ENCODE results near the gene CCDC32. TPM values are rescaled to one million over a fixed set of nuclear protein-coding genes. Genes with fewer than 3 reads are reported as not detected.

Gene CCDC32
- total RNA-seq, 1 experiment from 2014 or later = 8.9 TPM

DNA sequence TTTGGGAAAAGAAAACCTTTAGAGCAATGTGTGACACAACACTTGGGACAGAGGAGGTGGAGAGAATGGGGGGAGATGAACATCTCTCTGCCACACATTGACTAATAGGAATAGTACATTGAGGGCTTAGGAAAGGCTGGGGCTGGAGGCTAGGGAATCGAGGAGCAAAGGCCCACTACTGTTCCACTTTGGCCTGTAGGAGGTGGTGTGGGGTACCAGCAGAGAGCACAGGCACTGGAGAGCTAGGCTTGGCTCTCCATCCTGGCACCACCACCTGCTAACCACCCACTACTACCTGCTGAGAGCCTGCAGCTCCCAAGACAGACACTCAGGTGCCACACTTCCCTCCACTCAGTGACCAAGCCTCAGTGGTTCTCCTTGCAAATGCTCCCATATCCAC lies 19.4 kb downstream of the CCDC32 start:
- Histone ChIP-seq H3K4me2 (ENCODE audit: insufficient read depth, insufficient read length, low read length) (no peak overlapping the region), H3K4me1 (ENCODE audit: insufficient read depth, low read length) (no peaks in the 10 kb centered on the region), H3K56ac (ENCODE audit: insufficient read length, low read depth, low read length) (no peak overlapping the region), H3K79me2 (ENCODE audit: insufficient read depth, low read length) (no peaks in the 10 kb centered on the region), H3K27ac (ENCODE audit: insufficient read length, low read depth, low read length) (no peak overlapping the region), H3K9ac (ENCODE audit: extremely low read depth, insufficient read length, low read length) (no peak overlapping the region), H3K4ac (ENCODE audit: low read depth, low read length) (no peak overlapping the region), H4K5ac (ENCODE audit: insufficient read length, low read depth, low read length) (no peak overlapping the region), H3K23ac (ENCODE audit: insufficient read length, low read depth, low read length) (no peak overlapping the region), H4K91ac (ENCODE audit: insufficient read length, low read depth, low read length) (no peak overlapping the region), H3K18ac (ENCODE audit: insufficient read length, low read depth, low read length) (no peak overlapping the region), H2BK20ac (ENCODE audit: low read depth, low read length, poor library complexity, severe bottlenecking) (no peak overlapping the region), H4K20me1 (ENCODE audit: control insufficient read depth, insufficient read depth, insufficient read length) (no peaks in the 10 kb centered on the region), H2AFZ (ENCODE audit: low read length) (no peak overlapping the region), H3K23me2 (ENCODE audit: insufficient read length, low read depth, low read length, poor library complexity, severe bottlenecking) (no peaks in the 10 kb centered on the region), H2BK120ac (ENCODE audit: low read depth, low read length, poor library complexity, severe bottlenecking) (no peak overlapping the region), H3K9me3 (ENCODE audit: control insufficient read depth, low read depth, low read length) (no peaks in the 10 kb centered on the region), H2BK12ac (ENCODE audit: insufficient read length, low read depth, low read length) (no peak overlapping the region), H3K27me3 (ENCODE audit: insufficient read depth, low read length) (no peaks in the 10 kb centered on the region), H3K79me1 (ENCODE audit: insufficient read depth, low read depth, low read length, poor library complexity, severe bottlenecking) (no peaks in the 10 kb centered on the region), H2BK5ac (ENCODE audit: insufficient read length, low read length) (no peak overlapping the region), H4K8ac (replicated peaks; ENCODE audit: insufficient read length, low read depth, low read length) (no peak overlapping the region), H2AK5ac (ENCODE audit: insufficient read length, low read length) (no peak overlapping the region), H3T11ph (ENCODE audit: low read length) (no peak overlapping the region), H2BK15ac (ENCODE audit: low read depth, low read length) (no peak overlapping the region), H3K14ac (ENCODE audit: insufficient read depth, low read length) (no peak overlapping the region)
- no peak for DNase-seq
- WGBS (ENCODE audit: extremely low coverage, insufficient read length, low lambda C conversion rate) = no CpG with 5 or more reads among the region's 1 CpG
- peaks cover 0 to 3% of the 10 kb centered on the region in 2 experiments; a peak in 2 of 4 replicates for H3K4me1 Mint-ChIP-seq
- no peak overlapping the region for H3K4me3 Mint-ChIP-seq
- H3K9me3 Mint-ChIP-seq = no peaks in the 10 kb centered on the region
- peaks cover 0 to under 1% (median 0%) of the 10 kb centered on the region in 3 experiments; a peak in 1 of 7 replicates for H3K36me3 Mint-ChIP-seq (ENCODE audit: insufficient read depth in 1 of 3, low read depth in 3 of 3)
- TF ChIP-seq, protein P1, sequence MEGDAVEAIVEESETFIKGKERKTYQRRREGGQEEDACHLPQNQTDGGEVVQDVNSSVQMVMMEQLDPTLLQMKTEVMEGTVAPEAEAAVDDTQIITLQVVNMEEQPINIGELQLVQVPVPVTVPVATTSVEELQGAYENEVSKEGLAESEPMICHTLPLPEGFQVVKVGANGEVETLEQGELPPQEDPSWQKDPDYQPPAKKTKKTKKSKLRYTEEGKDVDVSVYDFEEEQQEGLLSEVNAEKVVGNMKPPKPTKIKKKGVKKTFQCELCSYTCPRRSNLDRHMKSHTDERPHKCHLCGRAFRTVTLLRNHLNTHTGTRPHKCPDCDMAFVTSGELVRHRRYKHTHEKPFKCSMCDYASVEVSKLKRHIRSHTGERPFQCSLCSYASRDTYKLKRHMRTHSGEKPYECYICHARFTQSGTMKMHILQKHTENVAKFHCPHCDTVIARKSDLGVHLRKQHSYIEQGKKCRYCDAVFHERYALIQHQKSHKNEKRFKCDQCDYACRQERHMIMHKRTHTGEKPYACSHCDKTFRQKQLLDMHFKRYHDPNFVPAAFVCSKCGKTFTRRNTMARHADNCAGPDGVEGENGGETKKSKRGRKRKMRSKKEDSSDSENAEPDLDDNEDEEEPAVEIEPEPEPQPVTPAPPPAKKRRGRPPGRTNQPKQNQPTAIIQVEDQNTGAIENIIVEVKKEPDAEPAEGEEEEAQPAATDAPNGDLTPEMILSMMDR (conservative IDR thresholded peaks at IDR 0.05) = peak; percentile 53
- no peak overlapping the region; a peak in 1 of 7 replicates for H3K27ac Mint-ChIP-seq
- no peaks in the 10 kb centered on the region for H3K27me3 Mint-ChIP-seq (ENCODE audit: low read depth)

All from H9 (cell line).